OCI-LY3 (cell line): ENCODE results near the gene BABAM2.
A peak's percentile ranks its signal among the peaks of the same experiment; 100 is the strongest.

Experiments used
- H2AFZ ChIP-seq: fragments of 200-600, 300-600 bp; shearing (Covaris generic); 2 replicates; pipeline ENCODE4 v1.6.0; 2014; ENCODE audit warnings: antibody characterized with exemption, low read depth, low read length
- H3K27ac ChIP-seq: fragments of 200-600, 300-600 bp; sonication (generic); 2 replicates; pipeline ENCODE4 v1.5.1; 2014; ENCODE audit warnings: mild to moderate bottlenecking, low read length, moderate library complexity, mixed read lengths
- H3K27me3 ChIP-seq: fragments of 200-600, 300-600 bp; sonication (generic); 2 replicates; pipeline ENCODE4 v1.6.1; 2014; ENCODE audit warnings: low read depth, low read length, mixed read lengths
- H3K36me3 ChIP-seq: fragments of 200-600, 300-600 bp; sonication (generic); replicated peaks from 2 replicates; pipeline ENCODE3; 2014; ENCODE audit warnings: low read depth, low read length, mixed read lengths
- H3K4me1 ChIP-seq: fragments of 300-600, 200-600 bp; sonication (generic); 2 replicates; pipeline ENCODE4 v1.6.1; 2014; ENCODE audit warnings: low read length, mixed read lengths
- H3K4me2 ChIP-seq: fragments of 200-600, 300-600 bp; sonication (generic); 2 replicates; pipeline ENCODE4 v1.6.1; 2014; ENCODE audit warnings: low read length, mixed read lengths
- H3K4me3 ChIP-seq: fragments of 300-600, 200-600 bp; sonication (generic); 2 replicates; pipeline ENCODE4 v1.5.1; 2014; ENCODE audit warnings: antibody characterized with exemption, mild to moderate bottlenecking, low read length, moderate library complexity
- H3K79me2 ChIP-seq: fragments of 300-600, 200-600 bp; shearing (Covaris generic); 2 replicates; pipeline ENCODE4 v1.6.1; 2014; ENCODE audit warnings: mild to moderate bottlenecking, low read length, mixed read lengths
- H3K9ac ChIP-seq: fragments of 300-600, 200-600 bp; shearing (Covaris generic); 2 replicates; pipeline ENCODE4 v1.6.0; 2014; ENCODE audit warnings: mild to moderate bottlenecking, low read length, moderate library complexity
- H3K9me3 ChIP-seq: fragments of 200-600, 300-600 bp; shearing (Covaris generic); 2 replicates; pipeline ENCODE4 v1.6.1; 2014; ENCODE audit warnings: low read length, mixed read lengths; ENCODE audit not compliant: insufficient read depth
- H4K20me1 ChIP-seq: fragments of 200-600, 300-600 bp; sonication (generic); 2 replicates; pipeline ENCODE4 v1.6.1; 2016; ENCODE audit warnings: low read length, mixed read lengths; ENCODE audit not compliant: insufficient read depth
- CTCF ChIP-seq: fragments of 200-600, 300-600 bp; sonication (generic); IDR thresholded peaks from 2 replicates; pipeline ENCODE4 v1.5.1; 2014; ENCODE audit warnings: antibody characterized with exemption, low read length, low read depth
- EZH2phosphoT487 ChIP-seq: fragments of 200-600 bp; shearing (Covaris generic); IDR thresholded peaks from 2 replicates; pipeline ENCODE4 v1.6.1; 2018; ENCODE audit warnings: antibody characterized with exemption, mixed run types, low read depth

The BABAM2 gene

GRCh38 chr2:28270456-28271152 is 380.1 kb downstream of the BABAM2 start:
- Histone ChIP-seq H3K27ac (no peak overlapping the region), H4K20me1 (no peaks in the 10 kb centered on the region), H3K27me3 (no peaks in the 10 kb centered on the region), H2AFZ (no peak overlapping the region), H3K4me1 (peaks cover 11% of the 10 kb centered on the region), H3K36me3 (no peaks in the 10 kb centered on the region), H3K4me2 (no peak overlapping the region), H3K9me3 (no peaks in the 10 kb centered on the region), H3K9ac (no peak overlapping the region), H3K4me3 (no peak overlapping the region), H3K79me2 (no peaks in the 10 kb centered on the region)
- TF ChIP-seq EZH2phosphoT487 (no peak), CTCF (no peak)

GRCh38 chr2:28271231-28271918 is 380.8 kb downstream of the BABAM2 start:
- no peaks in the 10 kb centered on the region for H4K20me1 ChIP-seq
- no peak overlapping the region for H3K27ac ChIP-seq
- no peak overlapping the region for H3K9ac ChIP-seq
- H3K36me3 ChIP-seq = no peaks in the 10 kb centered on the region
- no peaks in the 10 kb centered on the region for H3K9me3 ChIP-seq
- H3K79me2 ChIP-seq = no peaks in the 10 kb centered on the region
- peak overlapping the region; percentile 28 for H3K4me2 ChIP-seq
- no peak overlapping the region for H2AFZ ChIP-seq
- TF ChIP-seq EZH2phosphoT487 (no peak), CTCF (no peak)
- H3K27me3 ChIP-seq = no peaks in the 10 kb centered on the region
- H3K4me3 ChIP-seq = no peak overlapping the region
- H3K4me1 ChIP-seq = peaks cover 19% of the 10 kb centered on the region

- H3K79me2 ChIP-seq = no peaks in the 10 kb centered on the region
- TF ChIP-seq CTCF (no peak), EZH2phosphoT487 (no peak)
- H3K9ac ChIP-seq = no peak overlapping the region
- H3K4me3 ChIP-seq = no peak overlapping the region
- no peak overlapping the region for H2AFZ ChIP-seq
- H3K9me3 ChIP-seq = no peaks in the 10 kb centered on the region
- H3K4me1 ChIP-seq = peaks cover 22% of the 10 kb centered on the region
- peak overlapping the region; percentile 28 for H3K4me2 ChIP-seq
- H3K27ac ChIP-seq = no peak overlapping the region
- H3K27me3 ChIP-seq = no peaks in the 10 kb centered on the region
- no peaks in the 10 kb centered on the region for H3K36me3 ChIP-seq
- H4K20me1 ChIP-seq = no peaks in the 10 kb centered on the region
Measured at GRCh38 chr2:28271919-28272250, 381.4 kb downstream of the BABAM2 start.

GRCh38 chr2:28273751-28274150 is 383.2 kb downstream of the BABAM2 start:
- H3K27ac ChIP-seq = no peak overlapping the region
- peaks cover 22% of the 10 kb centered on the region for H3K4me1 ChIP-seq
- H3K9me3 ChIP-seq = no peaks in the 10 kb centered on the region
- TF ChIP-seq CTCF (no peak), EZH2phosphoT487 (no peak)
- no peaks in the 10 kb centered on the region for H3K36me3 ChIP-seq
- H3K4me3 ChIP-seq = no peak overlapping the region
- no peak overlapping the region for H2AFZ ChIP-seq
- H3K79me2 ChIP-seq = no peaks in the 10 kb centered on the region
- no peak overlapping the region for H3K4me2 ChIP-seq
- no peak overlapping the region for H3K9ac ChIP-seq
- no peaks in the 10 kb centered on the region for H3K27me3 ChIP-seq
- no peaks in the 10 kb centered on the region for H4K20me1 ChIP-seq
